GM21619 (cell line): Measurements from ENCODE around the gene OIP5.
"Not testable (repeated sequence)": the region's sequence is repeated elsewhere in the genome, so short reads cannot be mapped to it uniquely, and the experiment has no call there.

Experiments
- ATAC-seq: cut with Tn5 transposase; IDR thresholded peaks from one replicate; pipeline ENCODE4 v1.9.1; 2021; ENCODE audit not compliant: unreplicated experiment

The OIP5 gene

GRCh38 chr15:41260924-41261323 lies 71.5 kb downstream of the OIP5 start:
- not testable (repeated sequence) for ATAC-seq

- ATAC-seq: no peak
Measured at GRCh38 chr15:41259546-41260189, 72.7 kb downstream of the OIP5 start.
